ENCODE results near the gene SLC2A13.

GRCh38 chr12:39795481-39795880 lies 310.4 kb downstream of the SLC2A13 start:
- TF ChIP-seq CTCF (IDR thresholded peaks at IDR 0.05) (no peak), POLR2A (IDR thresholded peaks at IDR 0.05) (no peak)
